ENCODE data around the gene TAAR5.
"Not testable (repeated sequence)": the region's sequence is repeated elsewhere in the genome, so short reads cannot be mapped to it uniquely, and the experiment has no call there.

Gene TAAR5

GRCh38 chr6:132604635-132605152 is 15.2 kb upstream of the TAAR5 start:
- POLR2A ChIA-PET = no interaction called here
- CTCF ChIA-PET = no interaction called here
- no peak overlapping the region for H3K4me3 ChIP-seq (ENCODE audit: low read depth, low read length)
- TF ChIP-seq CTCF (IDR thresholded peaks at IDR 0.05; ENCODE audit: insufficient read depth, low read length, missing control alignments) = no peak
- no peak for DNase-seq (ENCODE audit: low read depth, low spot score)

- CTCF ChIA-PET; POLR2A ChIA-PET; DNase-seq (ENCODE audit: low read depth, low spot score); H3K4me3 ChIP-seq (ENCODE audit: low read depth, low read length): not testable (repeated sequence)
These were observed 11.4 kb upstream of the TAAR5 start for GRCh38 chr6:132600900-132601299.

GRCh38 chr6:132598473-132598872 is 8.9 kb upstream of the TAAR5 start:
- no peak for TF ChIP-seq CTCF (IDR thresholded peaks at IDR 0.05; ENCODE audit: insufficient read depth, low read length, missing control alignments)
- no peak for DNase-seq (ENCODE audit: low read depth, low spot score)
- ChIA-PET POLR2A (no interaction called here), CTCF (interaction anchor here (0.9 kb wide), 1 partner anchor 13 kb away, joined by 3 read pairs; no protein-coding TSS in a partner anchor)
- no peak overlapping the region for H3K4me3 ChIP-seq (ENCODE audit: low read depth, low read length)

- DNase-seq (ENCODE audit: low read depth, low spot score) = no peak
- no peak for TF ChIP-seq CTCF (IDR thresholded peaks at IDR 0.05; ENCODE audit: insufficient read depth, low read length, missing control alignments)
- ChIA-PET CTCF (no interaction called here), POLR2A (no interaction called here)
- no peak overlapping the region for H3K4me3 ChIP-seq (ENCODE audit: low read depth, low read length)
These were observed 6.7 kb upstream of the TAAR5 start for GRCh38 chr6:132596201-132596600.

GRCh38 chr6:132592855-132593254 is 3.3 kb upstream of the TAAR5 start:
- no peak for TF ChIP-seq CTCF (IDR thresholded peaks at IDR 0.05; ENCODE audit: insufficient read depth, low read length, missing control alignments)
- H3K4me3 ChIP-seq (ENCODE audit: low read depth, low read length) = no peak overlapping the region
- CTCF ChIA-PET = no interaction called here
- DNase-seq (ENCODE audit: low read depth, low spot score) = no peak
- POLR2A ChIA-PET = no interaction called here

- DNase-seq (ENCODE audit: low read depth, low spot score) = no peak
- CTCF ChIA-PET = no interaction called here
- no peak for TF ChIP-seq CTCF (IDR thresholded peaks at IDR 0.05; ENCODE audit: insufficient read depth, low read length, missing control alignments)
- POLR2A ChIA-PET = no interaction called here
- no peak overlapping the region for H3K4me3 ChIP-seq (ENCODE audit: low read depth, low read length)
These were observed 821 bp upstream of the TAAR5 start for GRCh38 chr6:132590362-132590761.

GRCh38 chr6:132587424-132587823 is 2.1 kb downstream of the TAAR5 start:
- ChIA-PET CTCF (no interaction called here), POLR2A (no interaction called here)
- DNase-seq (ENCODE audit: low read depth, low spot score) = no peak
- no peak for TF ChIP-seq CTCF (IDR thresholded peaks at IDR 0.05; ENCODE audit: insufficient read depth, low read length, missing control alignments)
- no peak overlapping the region for H3K4me3 ChIP-seq (ENCODE audit: low read depth, low read length)
